HepG2 (cell line): Measurements from ENCODE around the gene NYAP1. TPM values are rescaled to one million over a fixed set of nuclear protein-coding genes. Genes with fewer than 3 reads are reported as not detected.

ENCODE experiments used
- GABPB1 ChIP-seq: IDR thresholded peaks from 2 replicates; pipeline ENCODE4 v1.6.1; 2016; ENCODE audit warnings: mild to moderate bottlenecking, missing genetic modification reagents, moderate library complexity, missing compliant biosample characterization
- HNRNPLL ChIP-seq: fragments of 200-400 bp; formaldehyde crosslinking; IDR thresholded peaks from 2 replicates; pipeline ENCODE4 v1.6.1; 2017; ENCODE audit warnings: mild to moderate bottlenecking, low read depth, low read length; ENCODE audit not compliant: poor library complexity, severe bottlenecking
- polyA plus RNA-seq, 8 experiments: library from polyadenylated mRNA; depleted of rRNA in 3 of 8; stranded (reverse) in 7 of 8; unstranded in 1 of 8; fragments of >200 nt; fragmentation: Illumina TruSeq in 4 of 8; extraction: Trizol in 4 of 8; gene quantifications; 2 replicates each; pipeline versions ENCODE4 v1.2.1 to v1.2.3, GENCODE V29; 2011 to 2016; ENCODE audit warnings: low read depth in 4 of 8, missing spikeins in 1 of 8, mixed read lengths in 1 of 8; ENCODE audit not compliant: insufficient read depth in 1 of 8
- total RNA-seq, 5 experiments: library from RNA; depleted of rRNA; stranded (reverse); fragments of >200 nt; fragmentation: Illumina TruSeq; extraction: Trizol; gene quantifications; 2 replicates each; pipeline ENCODE4 v1.2.3, GENCODE V29; 2016; ENCODE audit warnings: low read depth in 1 of 5
- TF ChIP-seq, protein P1 (sequence below): IDR thresholded peaks from 2 replicates; pipeline ENCODE4 v1.6.1; 2016; ENCODE audit warnings: missing compliant biosample characterization, missing genetic modification reagents, borderline replicate concordance
- TF ChIP-seq, protein P2 (sequence below): sonication (generic); formaldehyde crosslinking; IDR thresholded peaks from 2 replicates; pipeline ENCODE4 v1.4.0; 2020; ENCODE audit warnings: mild to moderate bottlenecking, missing genetic modification reagents
- TF ChIP-seq, protein P3 (sequence below): sonication (generic); formaldehyde crosslinking; IDR thresholded peaks from 2 replicates; pipeline ENCODE4 v1.8.1; 2023; ENCODE audit warnings: mild to moderate bottlenecking, moderate library complexity, missing genetic modification reagents
- TF ChIP-seq, protein P4 (sequence below): sonication (generic); formaldehyde crosslinking; conservative IDR thresholded peaks from 2 replicates; pipeline ENCODE4 v1.4.0; 2020; ENCODE audit warnings: missing genetic modification reagents
- TF ChIP-seq, protein P5 (sequence below): sonication (generic); formaldehyde crosslinking; IDR thresholded peaks from 2 replicates; pipeline ENCODE4 v1.4.0; 2020; ENCODE audit warnings: mild to moderate bottlenecking, missing genetic modification reagents
- TF ChIP-seq, protein P6 (sequence below): IDR thresholded peaks from 2 replicates; pipeline ENCODE4 v1.6.1; 2016; ENCODE audit warnings: low read depth, control low read depth
- TF ChIP-seq, protein P7 (sequence below): sonication (generic); formaldehyde crosslinking; IDR thresholded peaks from 2 replicates; pipeline ENCODE4 v1.5.1; 2020; ENCODE audit warnings: missing genetic modification reagents, mild to moderate bottlenecking, borderline replicate concordance

Gene NYAP1
- total and polyA plus RNA-seq, 2 of the 13 experiments (the other 11 are each of a cell fraction or from before 2014, with no cell fraction given): 0.15 to 0.46 TPM

DNA sequence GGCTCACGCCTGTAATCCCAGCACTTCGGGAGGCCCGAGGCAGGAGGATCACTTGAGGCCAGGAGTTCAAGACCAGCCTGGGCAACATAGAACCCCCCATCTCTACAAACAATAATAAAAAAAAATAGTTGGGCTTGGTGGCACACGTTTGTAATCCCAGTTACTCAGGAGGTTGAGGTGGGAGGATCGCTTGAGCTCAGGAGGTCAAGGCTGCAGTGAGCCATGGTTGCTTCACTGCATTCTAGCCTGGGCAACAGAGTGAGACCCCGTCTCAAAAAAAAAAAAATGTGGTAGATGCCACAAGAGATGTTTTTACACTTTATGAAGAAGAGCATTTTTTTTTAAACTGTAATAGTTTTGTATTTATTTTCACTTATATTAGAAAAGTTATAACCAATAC lies 12.8 kb downstream of the NYAP1 start (continued):
- TF ChIP-seq, protein P1, sequence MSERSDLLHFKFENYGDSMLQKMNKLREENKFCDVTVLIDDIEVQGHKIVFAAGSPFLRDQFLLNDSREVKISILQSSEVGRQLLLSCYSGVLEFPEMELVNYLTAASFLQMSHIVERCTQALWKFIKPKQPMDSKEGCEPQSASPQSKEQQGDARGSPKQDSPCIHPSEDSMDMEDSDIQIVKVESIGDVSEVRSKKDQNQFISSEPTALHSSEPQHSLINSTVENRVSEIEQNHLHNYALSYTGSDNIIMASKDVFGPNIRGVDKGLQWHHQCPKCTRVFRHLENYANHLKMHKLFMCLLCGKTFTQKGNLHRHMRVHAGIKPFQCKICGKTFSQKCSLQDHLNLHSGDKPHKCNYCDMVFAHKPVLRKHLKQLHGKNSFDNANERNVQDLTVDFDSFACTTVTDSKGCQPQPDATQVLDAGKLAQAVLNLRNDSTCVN (CRISPR knock-in tag): no peak
- TF ChIP-seq, protein P2, sequence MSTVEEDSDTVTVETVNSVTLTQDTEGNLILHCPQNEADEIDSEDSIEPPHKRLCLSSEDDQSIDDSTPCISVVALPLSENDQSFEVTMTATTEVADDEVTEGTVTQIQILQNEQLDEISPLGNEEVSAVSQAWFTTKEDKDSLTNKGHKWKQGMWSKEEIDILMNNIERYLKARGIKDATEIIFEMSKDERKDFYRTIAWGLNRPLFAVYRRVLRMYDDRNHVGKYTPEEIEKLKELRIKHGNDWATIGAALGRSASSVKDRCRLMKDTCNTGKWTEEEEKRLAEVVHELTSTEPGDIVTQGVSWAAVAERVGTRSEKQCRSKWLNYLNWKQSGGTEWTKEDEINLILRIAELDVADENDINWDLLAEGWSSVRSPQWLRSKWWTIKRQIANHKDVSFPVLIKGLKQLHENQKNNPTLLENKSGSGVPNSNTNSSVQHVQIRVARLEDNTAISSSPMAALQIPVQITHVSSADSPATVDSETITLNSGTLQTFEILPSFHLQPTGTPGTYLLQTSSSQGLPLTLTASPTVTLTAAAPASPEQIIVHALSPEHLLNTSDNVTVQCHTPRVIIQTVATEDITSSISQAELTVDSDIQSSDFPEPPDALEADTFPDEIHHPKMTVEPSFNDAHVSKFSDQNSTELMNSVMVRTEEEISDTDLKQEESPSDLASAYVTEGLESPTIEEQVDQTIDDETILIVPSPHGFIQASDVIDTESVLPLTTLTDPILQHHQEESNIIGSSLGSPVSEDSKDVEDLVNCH (CRISPR knock-in tag): no peak
- TF ChIP-seq GABPB1 (CRISPR knock-in tag) (no peak), HNRNPLL (no peak)
- TF ChIP-seq, protein P3, sequence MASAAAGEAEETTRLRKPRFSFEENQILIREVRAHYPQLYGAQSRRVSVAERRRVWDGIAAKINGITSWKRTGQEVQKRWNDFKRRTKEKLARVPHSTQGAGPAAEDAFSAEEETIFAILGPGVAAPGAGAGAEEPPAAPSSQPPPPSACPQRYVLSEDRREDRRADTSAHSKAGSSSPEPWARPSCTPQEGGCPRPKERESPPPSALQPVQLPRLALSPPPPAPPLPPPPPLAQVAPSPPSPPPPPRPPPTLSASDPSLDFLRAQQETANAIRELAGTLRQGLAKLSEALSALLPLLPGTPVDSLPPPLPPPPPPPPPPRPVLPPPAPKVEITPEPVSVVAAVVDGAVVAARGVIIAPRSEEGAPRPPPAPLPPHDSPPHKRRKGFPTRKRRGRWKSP (CRISPR knock-in tag): no peak
- TF ChIP-seq, protein P4, sequence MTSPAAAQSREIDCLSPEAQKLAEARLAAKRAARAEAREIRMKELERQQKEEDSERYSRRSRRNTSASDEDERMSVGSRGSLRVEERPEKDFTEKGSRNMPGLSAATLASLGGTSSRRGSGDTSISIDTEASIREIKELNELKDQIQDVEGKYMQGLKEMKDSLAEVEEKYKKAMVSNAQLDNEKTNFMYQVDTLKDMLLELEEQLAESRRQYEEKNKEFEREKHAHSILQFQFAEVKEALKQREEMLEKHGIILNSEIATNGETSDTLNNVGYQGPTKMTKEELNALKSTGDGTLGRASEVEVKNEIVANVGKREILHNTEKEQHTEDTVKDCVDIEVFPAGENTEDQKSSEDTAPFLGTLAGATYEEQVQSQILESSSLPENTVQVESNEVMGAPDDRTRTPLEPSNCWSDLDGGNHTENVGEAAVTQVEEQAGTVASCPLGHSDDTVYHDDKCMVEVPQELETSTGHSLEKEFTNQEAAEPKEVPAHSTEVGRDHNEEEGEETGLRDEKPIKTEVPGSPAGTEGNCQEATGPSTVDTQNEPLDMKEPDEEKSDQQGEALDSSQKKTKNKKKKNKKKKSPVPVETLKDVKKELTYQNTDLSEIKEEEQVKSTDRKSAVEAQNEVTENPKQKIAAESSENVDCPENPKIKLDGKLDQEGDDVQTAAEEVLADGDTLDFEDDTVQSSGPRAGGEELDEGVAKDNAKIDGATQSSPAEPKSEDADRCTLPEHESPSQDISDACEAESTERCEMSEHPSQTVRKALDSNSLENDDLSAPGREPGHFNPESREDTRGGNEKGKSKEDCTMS (CRISPR knock-in tag): no peak
- TF ChIP-seq, protein P5, sequence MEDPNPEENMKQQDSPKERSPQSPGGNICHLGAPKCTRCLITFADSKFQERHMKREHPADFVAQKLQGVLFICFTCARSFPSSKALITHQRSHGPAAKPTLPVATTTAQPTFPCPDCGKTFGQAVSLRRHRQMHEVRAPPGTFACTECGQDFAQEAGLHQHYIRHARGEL (CRISPR knock-in tag): no peak
- TF ChIP-seq, protein P6, sequence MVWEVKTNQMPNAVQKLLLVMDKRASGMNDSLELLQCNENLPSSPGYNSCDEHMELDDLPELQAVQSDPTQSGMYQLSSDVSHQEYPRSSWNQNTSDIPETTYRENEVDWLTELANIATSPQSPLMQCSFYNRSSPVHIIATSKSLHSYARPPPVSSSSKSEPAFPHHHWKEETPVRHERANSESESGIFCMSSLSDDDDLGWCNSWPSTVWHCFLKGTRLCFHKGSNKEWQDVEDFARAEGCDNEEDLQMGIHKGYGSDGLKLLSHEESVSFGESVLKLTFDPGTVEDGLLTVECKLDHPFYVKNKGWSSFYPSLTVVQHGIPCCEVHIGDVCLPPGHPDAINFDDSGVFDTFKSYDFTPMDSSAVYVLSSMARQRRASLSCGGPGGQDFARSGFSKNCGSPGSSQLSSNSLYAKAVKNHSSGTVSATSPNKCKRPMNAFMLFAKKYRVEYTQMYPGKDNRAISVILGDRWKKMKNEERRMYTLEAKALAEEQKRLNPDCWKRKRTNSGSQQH (CRISPR knock-in tag): no peak
- TF ChIP-seq, protein P7, sequence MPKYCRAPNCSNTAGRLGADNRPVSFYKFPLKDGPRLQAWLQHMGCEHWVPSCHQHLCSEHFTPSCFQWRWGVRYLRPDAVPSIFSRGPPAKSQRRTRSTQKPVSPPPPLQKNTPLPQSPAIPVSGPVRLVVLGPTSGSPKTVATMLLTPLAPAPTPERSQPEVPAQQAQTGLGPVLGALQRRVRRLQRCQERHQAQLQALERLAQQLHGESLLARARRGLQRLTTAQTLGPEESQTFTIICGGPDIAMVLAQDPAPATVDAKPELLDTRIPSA: no peak
